Gastrocnemius medialis (tissue), 4 donors: Measurements from ENCODE around the gene TIMD4.

Experiments used
- CTCF ChIP-seq, 5 experiments: fragments of 450-650 bp in 3 of 5; fragments of 200-600 bp in 2 of 5; sonication (generic) in 2 of 5; IDR thresholded peaks in 4 of 5; conservative IDR thresholded peaks in 1 of 5; 1 replicate in 4 of 5; 2 replicates in 1 of 5; pipeline ENCODE4 v1.5.1; 2016 to 2019; ENCODE audit warnings: antibody characterized with exemption in 5 of 5, mild to moderate bottlenecking in 3 of 5, moderate library complexity in 3 of 5
- POLR2A ChIP-seq, 2 donors: fragments of 450-650 bp; IDR thresholded peaks; one replicate each; pipeline ENCODE4 v1.6.1; 2017; ENCODE audit warnings: antibody characterized with exemption in 2 of 2, mild to moderate bottlenecking in 2 of 2, moderate library complexity in 2 of 2

- TF ChIP-seq POLR2A (IDR thresholded peaks at IDR 0.05) (no peak), CTCF (IDR thresholded peaks at IDR 0.05 in 4 of 5, conservative IDR thresholded peaks at IDR 0.05 in 1 of 5) (peak in 3 of 5 experiments; percentile 14 to 36 (median 25))
Observed at GRCh38 chr5:156934450-156935211, 28.4 kb downstream of the TIMD4 start.
